HL-60/S4 treated with retinoic acid at 250 ng/mL for 4 days and 3 days (cell line): ENCODE data around the gene THAP4.

ENCODE experiments used
- in situ Hi-C: fragments of 300-500 bp; cut with MboI; formaldehyde crosslinking; loops from 2 replicates; pipeline ENCODE4 v1.7.0; 2022; ENCODE audit warnings: low sequenced_read_pairs

Gene THAP4

GRCh38 chr2:241637018-241637794 is at the start of gene THAP4, which contains the start of gene ATG4B:
THAP4 (minus strand) TSS chr2:241637158; CDS start chr2:241637017, 141 bp downstream.
ATG4B (plus strand) TSS chr2:241637693; CDS start chr2:241637715, 22 bp downstream.
- in situ Hi-C loops: no loop called here

- in situ Hi-C loops: no loop called here
These were observed 49.3 kb upstream of the THAP4 start for GRCh38 chr2:241686324-241686649.

- in situ Hi-C loops: no loop called here
These were observed 44.1 kb upstream of the THAP4 start for GRCh38 chr2:241680827-241681599.

GRCh38 chr2:241680044-241680443 is 43.1 kb upstream of the THAP4 start:
- in situ Hi-C loops: no loop called here

- in situ Hi-C loops: no loop called here
These were observed 42.0 kb upstream of the THAP4 start for GRCh38 chr2:241678784-241679540.

- in situ Hi-C loops: no loop called here
These were observed 41.3 kb upstream of the THAP4 start for GRCh38 chr2:241678307-241678706.

- in situ Hi-C loops: no loop called here
These were observed 40.4 kb upstream of the THAP4 start for GRCh38 chr2:241677392-241677791.

- in situ Hi-C loops: no loop called here
These were observed 39.7 kb upstream of the THAP4 start for GRCh38 chr2:241676665-241677064.

- in situ Hi-C loops: no loop called here
These were observed 38.9 kb upstream of the THAP4 start for GRCh38 chr2:241675885-241676284.

GRCh38 chr2:241673797-241674725 is 37.1 kb upstream of the THAP4 start:
- in situ Hi-C loops: no loop called here

GRCh38 chr2:241673189-241673663 is 36.3 kb upstream of the THAP4 start:
- in situ Hi-C loops: no loop called here

GRCh38 chr2:241672243-241673188 is 35.6 kb upstream of the THAP4 start:
- in situ Hi-C loops: no loop called here

GRCh38 chr2:241671457-241672240 is 34.7 kb upstream of the THAP4 start:
- in situ Hi-C loops: no loop called here

GRCh38 chr2:241670333-241671110 is 33.6 kb upstream of the THAP4 start:
- in situ Hi-C loops: no loop called here

GRCh38 chr2:241668839-241669238 is 31.9 kb upstream of the THAP4 start:
- in situ Hi-C loops: no loop called here

- in situ Hi-C loops: no loop called here
These were observed 31.4 kb upstream of the THAP4 start for GRCh38 chr2:241668354-241668753.

- in situ Hi-C loops: no loop called here
These were observed 29.9 kb upstream of the THAP4 start for GRCh38 chr2:241666627-241667400.
